Cerebellar cortex (tissue), 1 donor: ENCODE data around the gene C12orf57.

Experiments
- DNase-seq: peaks from one replicate; pipeline ENCODE4 v3.0.0-alpha.2; 2015; ENCODE audit warnings: low spot score

Gene C12orf57

GRCh38 chr12:6937481-6938352 is 6.1 kb upstream of the C12orf57 start:
- DNase-seq, result peak; percentile 97

GRCh38 chr12:6938353-6939190 is 5.2 kb upstream of the C12orf57 start:
- DNase-seq, result no peak

DNA sequence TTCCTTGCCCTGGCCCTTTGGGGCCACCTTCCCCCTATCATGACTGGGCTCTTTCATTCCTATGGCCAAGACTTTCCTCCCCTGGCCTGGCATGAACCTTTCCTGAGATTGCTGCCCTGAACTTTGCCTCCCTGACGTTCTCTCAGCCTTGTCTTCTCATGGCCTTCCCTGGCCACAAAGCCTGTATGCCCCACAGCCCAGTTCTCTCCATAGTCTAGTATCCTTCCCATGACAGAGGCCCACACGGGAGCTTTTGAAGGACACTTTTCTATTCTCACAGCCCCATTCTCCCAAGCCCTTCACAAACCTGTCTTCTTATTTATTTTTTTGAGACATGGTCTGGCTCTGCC is 4.7 kb upstream of the C12orf57 start:
- no peak for DNase-seq

GRCh38 chr12:6941267-6941666 is 2.6 kb upstream of the C12orf57 start:
- no peak for DNase-seq

GRCh38 chr12:6941782-6942181 is 2.0 kb upstream of the C12orf57 start:
- DNase-seq, result no peak

DNA sequence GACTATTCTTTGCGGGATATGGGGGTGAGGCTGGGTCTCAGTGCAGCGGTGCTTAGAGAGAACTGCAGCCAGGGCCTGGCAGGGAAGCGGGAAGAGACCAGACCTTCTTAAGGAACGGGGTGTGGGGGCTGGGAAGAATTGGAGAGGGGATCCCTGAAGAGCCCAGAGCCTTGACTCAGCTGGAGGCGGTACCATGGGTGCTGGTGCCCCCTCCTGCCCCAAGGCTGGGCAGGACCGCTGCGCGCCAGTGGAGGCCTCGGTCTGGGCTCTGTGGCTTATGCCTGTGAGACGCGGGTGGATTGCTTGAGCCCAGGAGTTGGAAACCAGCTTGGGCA is 1.5 kb upstream of the C12orf57 start:
- DNase-seq, result no peak

DNA sequence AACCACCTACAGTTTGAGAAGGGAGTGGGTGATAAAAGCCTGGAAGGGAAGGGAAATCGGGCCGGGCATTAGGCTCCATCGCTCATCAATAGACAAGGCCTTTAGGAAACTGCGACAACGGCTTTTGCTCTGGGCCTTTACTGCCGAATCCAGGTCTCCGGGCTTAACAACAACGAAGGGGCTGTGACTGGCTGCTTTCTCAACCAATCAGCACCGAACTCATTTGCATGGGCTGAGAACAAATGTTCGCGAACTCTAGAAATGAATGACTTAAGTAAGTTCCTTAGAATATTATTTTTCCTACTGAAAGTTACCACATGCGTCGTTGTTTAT is 467 bp upstream of the C12orf57 start:
- peak; percentile 99 for DNase-seq

GRCh38 chr12:6944381-6945186 is 762 bp downstream of the C12orf57 start:
- peak; percentile 96 for DNase-seq

DNA sequence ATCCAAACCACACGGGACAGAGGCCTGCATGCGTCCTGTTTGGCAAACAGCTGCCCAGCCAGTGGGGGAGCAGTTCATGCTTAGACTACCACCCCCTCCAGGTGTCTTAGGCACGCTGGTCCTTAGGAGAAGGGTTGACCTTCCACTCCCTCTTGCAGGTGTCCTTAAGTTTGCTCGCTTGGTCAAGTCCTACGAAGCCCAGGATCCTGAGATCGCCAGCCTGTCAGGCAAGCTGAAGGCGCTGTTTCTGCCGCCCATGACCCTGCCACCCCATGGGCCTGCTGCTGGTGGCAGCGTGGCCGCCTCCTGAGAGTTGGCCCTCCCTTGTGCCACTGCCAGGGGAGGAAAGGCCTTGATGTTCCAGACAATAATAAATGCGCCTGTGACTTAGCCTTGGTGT is 1.8 kb downstream of the C12orf57 start:
- DNase-seq, result no peak

GRCh38 chr12:6946033-6946919 is 2.5 kb downstream of the C12orf57 start:
- peak; percentile 86 for DNase-seq

GRCh38 chr12:6946920-6947374 is 3.1 kb downstream of the C12orf57 start:
- no peak for DNase-seq

DNA sequence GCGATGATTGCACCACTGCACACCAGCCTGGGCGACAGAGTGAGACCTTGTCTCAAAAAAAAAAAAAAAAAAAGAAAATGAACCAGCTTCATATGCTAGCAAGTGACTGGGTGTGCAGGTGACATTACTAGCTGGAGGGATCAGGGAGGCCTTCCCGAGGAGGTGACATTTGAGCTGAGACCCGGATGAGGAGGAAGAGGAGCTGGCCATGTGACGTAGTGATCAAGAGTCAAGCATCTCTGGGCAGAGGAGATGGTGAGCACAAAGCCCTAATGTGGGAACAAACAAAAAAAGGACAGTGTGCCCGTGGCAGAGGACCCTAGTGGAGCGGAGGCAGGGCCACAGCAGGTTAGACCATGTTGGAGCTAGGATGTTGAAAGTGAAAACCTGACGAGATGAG is 3.8 kb downstream of the C12orf57 start:
- no peak for DNase-seq

- DNase-seq, result no peak
Observed at GRCh38 chr12:6948873-6949594, 5.2 kb downstream of the C12orf57 start.

DNA sequence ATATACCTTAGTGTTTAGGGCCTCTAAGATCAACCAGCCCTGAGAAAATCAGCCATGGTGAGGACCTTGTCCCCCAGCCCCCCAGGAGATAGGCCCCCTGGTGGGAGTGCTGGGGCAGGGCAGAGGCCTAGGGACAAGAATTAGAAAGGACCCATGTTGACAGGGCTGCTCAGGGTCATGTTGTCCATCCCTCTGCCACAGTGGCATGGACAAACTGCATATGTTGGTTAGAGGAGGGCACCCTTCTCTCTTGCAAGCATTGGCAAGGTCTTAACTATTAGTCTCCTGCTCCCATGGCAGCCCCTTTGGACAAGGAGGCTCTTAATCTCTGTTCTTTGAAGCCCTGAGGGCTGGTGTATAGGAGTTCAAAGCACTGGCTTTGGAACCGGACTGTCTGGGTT is 6.6 kb downstream of the C12orf57 start:
- DNase-seq, result no peak

GRCh38 chr12:6950811-6951540 is 7.2 kb downstream of the C12orf57 start, which contains the start of gene PTPN6:
Gene PTPN6, plus strand, starts transcription at chr12:6951356. Its CDS starts 157 bp downstream, at chr12:6951513.
- no peak for DNase-seq

- DNase-seq, result no peak
Observed at GRCh38 chr12:6951551-6952120, 7.8 kb downstream of the C12orf57 start.

DNA sequence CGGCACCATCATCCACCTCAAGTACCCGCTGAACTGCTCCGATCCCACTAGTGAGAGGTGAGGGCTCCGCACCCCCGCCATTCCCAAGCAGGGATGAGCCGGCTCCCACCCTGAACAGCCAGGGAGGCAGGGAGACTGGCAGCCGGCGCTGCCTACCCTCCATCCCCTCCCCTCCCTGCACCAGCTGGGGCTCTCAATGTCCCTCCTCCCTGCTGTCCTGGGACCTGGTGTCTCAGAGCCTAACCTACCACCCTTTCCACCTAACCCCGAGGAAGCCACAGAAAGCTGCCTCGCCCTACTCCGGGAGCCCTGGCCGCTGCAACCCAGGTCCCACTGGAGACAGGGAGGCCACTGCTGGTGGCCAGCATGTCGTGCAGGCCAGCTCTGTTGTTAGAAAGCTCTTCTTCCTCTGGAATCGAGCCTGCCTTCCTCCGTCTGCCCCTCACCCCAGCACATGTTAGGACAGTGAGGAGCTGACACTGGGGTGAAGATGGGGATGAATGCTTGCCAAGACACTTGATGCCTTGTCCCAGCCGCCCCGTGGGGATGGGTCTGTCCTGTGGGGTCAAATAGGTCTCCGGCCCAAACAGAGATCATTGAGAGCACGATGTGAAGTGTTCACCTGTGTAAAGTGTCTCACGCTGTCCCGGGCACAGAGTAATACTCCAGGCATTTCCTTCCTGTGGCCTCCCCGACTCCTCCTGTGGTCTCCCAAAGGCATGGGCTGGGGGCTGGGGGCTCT is 8.5 kb downstream of the C12orf57 start:
- DNase-seq, result no peak

- no peak for DNase-seq
Observed at GRCh38 chr12:6952863-6953441, 9.1 kb downstream of the C12orf57 start.
